T-helper 17 cell (primary cell): Measurements from ENCODE around the gene BTF3L4. TPM values are rescaled to one million over a fixed set of nuclear protein-coding genes. Genes with fewer than 3 reads are reported as not detected.

Source experiments
- ATAC-seq: fragments of 150-1000 bp; cut with Tn5 transposase; 2 replicates; pipeline ENCODE4 v1.10.0; 2021; ENCODE audit warnings: mild to moderate bottlenecking, moderate library complexity
- DNase-seq, 3 donors: peaks; one replicate each; pipeline versions ENCODE4 v3.0.0 to v3.0.0-alpha.2; 2020 to 2021
- H3K9me3 ChIP-seq: one replicate; pipeline ENCODE4 v1.7.0; 2013; ENCODE audit warnings: low read length, mild to moderate bottlenecking; ENCODE audit not compliant: control insufficient read depth, poor library complexity, severe bottlenecking
- H3K27ac Mint-ChIP-seq: one replicate; pipeline ENCODE4 v1.8.0; 2022; ENCODE audit warnings: mild to moderate bottlenecking, moderate library complexity, mixed read lengths
- H3K27me3 Mint-ChIP-seq: one replicate; pipeline ENCODE4 v1.8.0; 2022; ENCODE audit warnings: mixed read lengths
- H3K36me3 Mint-ChIP-seq: one replicate; pipeline ENCODE4 v1.8.0; 2022; ENCODE audit warnings: low read depth, mixed read lengths
- H3K4me1 Mint-ChIP-seq: one replicate; pipeline ENCODE4 v1.8.0; 2022; ENCODE audit warnings: mild to moderate bottlenecking, mixed read lengths
- H3K4me3 Mint-ChIP-seq: one replicate; pipeline ENCODE4 v1.8.0; 2022; ENCODE audit warnings: mild to moderate bottlenecking, moderate library complexity, mixed read lengths
- total RNA-seq, 4 donors: library from RNA in 2 of 4; stranded (reverse) in 2 of 4; gene quantifications; one replicate each; pipeline ENCODE4 v1.2.3 and lab custom pipeline; 2022 to 2026

The BTF3L4 gene
- total RNA-seq, 2 donors from 2014 or later = 33.6 to 40.6 TPM

DNA sequence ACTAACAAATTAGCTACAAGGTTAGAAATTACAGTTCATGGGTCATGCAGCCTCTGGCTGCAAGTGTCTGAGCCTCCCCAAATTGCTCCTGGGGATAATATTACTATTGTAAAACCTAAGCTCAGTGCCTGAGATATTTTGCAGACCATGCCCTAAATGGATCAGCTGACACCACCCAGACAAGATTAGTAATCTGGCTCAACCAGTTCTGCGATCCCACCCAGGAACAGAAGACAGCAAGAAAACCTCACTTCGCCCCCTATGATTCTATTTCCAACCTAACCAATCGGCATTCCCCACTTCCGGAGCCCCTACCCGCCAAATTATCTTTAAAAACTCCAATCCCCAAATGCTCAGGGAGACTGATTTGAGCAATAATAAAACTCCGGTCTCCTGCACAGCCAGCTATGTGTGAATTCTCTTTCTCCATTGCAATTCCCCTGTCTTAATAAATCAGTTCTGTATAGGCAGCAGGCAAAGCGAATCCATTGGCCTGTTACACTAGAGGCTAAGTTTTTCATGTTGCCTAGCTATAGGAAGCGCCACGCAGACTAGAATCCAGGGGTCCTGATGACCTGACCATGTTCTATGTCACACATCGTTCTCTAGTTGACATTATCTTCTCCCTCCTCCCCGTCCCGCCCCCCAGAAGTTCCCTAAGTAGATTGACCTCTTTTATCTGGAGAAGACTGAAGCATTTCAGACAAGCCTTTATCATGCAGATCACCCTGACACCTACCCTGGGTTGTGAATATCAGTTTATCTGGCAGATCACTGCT lies 63.4 kb downstream of the BTF3L4 start:
- H3K27ac Mint-ChIP-seq = no peak overlapping the region
- ATAC-seq = no peak

DNA sequence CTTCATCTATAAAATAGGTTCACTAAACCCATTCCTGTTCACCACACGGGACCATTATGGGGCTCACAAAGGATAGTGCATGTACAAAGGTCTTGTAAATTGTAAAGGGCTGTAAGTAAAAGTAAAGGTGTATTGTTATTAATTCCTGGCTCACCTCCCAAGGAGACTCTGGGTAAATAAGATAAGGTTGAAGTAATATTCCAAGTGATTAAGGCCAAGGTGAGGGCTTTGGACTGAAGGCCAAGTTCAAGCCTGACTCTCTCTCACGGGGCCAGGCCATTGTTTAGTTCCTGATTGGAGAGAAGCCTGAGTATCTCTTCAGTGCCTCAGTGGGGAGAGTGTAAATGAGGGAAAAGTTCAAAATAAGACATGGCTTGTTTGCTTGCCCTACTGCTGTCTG lies 66.3 kb downstream of the BTF3L4 start:
- peaks cover 39% of the 10 kb centered on the region for H3K27me3 Mint-ChIP-seq

More for the DNA sequence above, 63.4 kb downstream of the BTF3L4 start:
- Mint-ChIP-seq H3K36me3 (no peaks in the 10 kb centered on the region), H3K4me1 (no peaks in the 10 kb centered on the region), H3K4me3 (no peak overlapping the region), H3K27me3 (peaks cover 22% of the 10 kb centered on the region)
- no peaks in the 10 kb centered on the region for H3K9me3 ChIP-seq
- DNase-seq = no peak

DNA sequence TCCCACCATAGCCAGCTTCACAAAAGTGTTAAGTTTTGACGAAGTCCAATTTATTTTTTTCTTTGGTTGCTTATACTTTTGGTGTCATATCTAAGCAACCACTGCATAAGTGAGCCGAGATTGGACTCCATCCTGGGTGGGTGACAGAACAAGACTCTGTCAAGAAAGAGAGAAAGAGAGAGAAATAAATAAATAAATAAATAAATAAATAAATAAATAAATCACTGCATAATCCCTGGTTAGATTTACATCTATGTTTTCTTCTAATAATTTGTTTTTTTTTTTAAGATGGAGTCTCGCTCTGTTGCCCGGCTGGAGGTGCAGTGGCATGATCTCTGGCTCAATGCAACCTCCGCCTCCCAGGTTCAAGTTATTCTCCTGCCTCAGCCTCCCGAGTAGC lies 67.5 kb downstream of the BTF3L4 start:
- no peaks in the 10 kb centered on the region for H3K36me3 Mint-ChIP-seq
- no peak overlapping the region for H3K27ac Mint-ChIP-seq
- no peak for ATAC-seq
- H3K27me3 Mint-ChIP-seq = peaks cover 52% of the 10 kb centered on the region
- H3K4me1 Mint-ChIP-seq = peaks cover 7% of the 10 kb centered on the region
- H3K9me3 ChIP-seq = no peaks in the 10 kb centered on the region
- H3K4me3 Mint-ChIP-seq = no peak overlapping the region
- DNase-seq = no peak

More for the DNA sequence above, 66.3 kb downstream of the BTF3L4 start:
- ATAC-seq = no peak
- no peak for DNase-seq
- H3K27ac Mint-ChIP-seq = no peak overlapping the region
- no peaks in the 10 kb centered on the region for H3K9me3 ChIP-seq
- H3K4me1 Mint-ChIP-seq = peaks cover 3% of the 10 kb centered on the region
- no peaks in the 10 kb centered on the region for H3K36me3 Mint-ChIP-seq
- H3K4me3 Mint-ChIP-seq = no peak overlapping the region

- Mint-ChIP-seq H3K4me1 (peaks cover 7% of the 10 kb centered on the region), H3K36me3 (no peaks in the 10 kb centered on the region), H3K27me3 (peaks cover 44% of the 10 kb centered on the region), H3K27ac (no peak overlapping the region), H3K4me3 (no peak overlapping the region)
- ATAC-seq (no peak), DNase-seq (no peak)
- H3K9me3 ChIP-seq = no peaks in the 10 kb centered on the region
Observed at GRCh38 chr1:52125736-52126359, 69.8 kb downstream of the BTF3L4 start.

DNA sequence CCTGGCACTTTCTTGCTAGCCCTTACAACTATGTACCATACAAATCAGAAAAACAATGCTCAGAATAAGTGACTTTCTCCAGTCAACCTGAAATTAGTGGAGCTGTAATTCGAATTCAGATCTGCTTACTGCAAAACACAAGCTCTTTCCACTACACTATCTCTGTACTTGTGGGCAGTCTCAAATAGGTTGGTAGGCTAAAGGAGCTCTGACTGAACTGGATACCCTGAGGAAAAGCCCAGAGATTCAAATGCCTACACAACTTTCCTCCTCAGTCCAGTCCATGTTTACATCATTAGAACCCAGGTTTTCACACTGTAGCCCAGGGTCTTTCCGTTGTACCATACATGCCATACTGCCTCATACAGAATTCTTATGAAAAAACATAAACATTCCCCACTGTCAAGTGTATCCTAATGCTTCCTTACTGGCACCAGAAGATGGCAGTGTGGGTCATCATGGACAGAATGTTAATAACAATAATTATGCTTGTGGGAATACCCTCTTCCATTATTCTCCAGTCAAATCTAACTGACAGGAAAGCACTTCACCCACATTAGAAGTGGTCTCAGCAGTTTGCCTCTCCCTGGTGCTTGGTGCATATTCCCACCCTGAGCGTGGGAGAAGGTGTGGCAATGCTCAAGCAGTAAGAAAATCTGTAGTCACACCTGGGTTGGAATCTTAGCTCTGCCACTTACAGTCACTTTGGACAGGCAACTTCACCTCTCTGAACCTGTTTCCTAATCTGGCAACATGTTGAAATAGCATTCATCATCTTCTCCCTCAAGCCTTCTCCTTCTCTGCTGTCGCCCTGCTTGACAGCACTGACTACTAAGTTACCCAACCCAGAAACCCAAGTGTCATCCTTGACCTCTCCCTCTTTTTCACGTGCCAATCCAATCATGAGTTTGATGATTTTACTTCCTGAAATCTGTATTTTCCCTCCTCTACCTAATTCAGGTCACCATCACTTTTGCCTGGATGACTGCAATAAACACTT lies 71.4 kb downstream of the BTF3L4 start:
- ATAC-seq (peak; percentile 56), DNase-seq (no peak)
- peaks cover 7% of the 10 kb centered on the region for H3K4me1 Mint-ChIP-seq
- H3K27ac Mint-ChIP-seq = no peak overlapping the region
- no peak overlapping the region for H3K4me3 Mint-ChIP-seq
- H3K9me3 ChIP-seq = no peaks in the 10 kb centered on the region
- H3K36me3 Mint-ChIP-seq = no peaks in the 10 kb centered on the region
- H3K27me3 Mint-ChIP-seq = peaks cover 41% of the 10 kb centered on the region

GRCh38 chr1:52139817-52140540 lies 83.9 kb downstream of the BTF3L4 start:
- H3K36me3 Mint-ChIP-seq = no peaks in the 10 kb centered on the region
- peak overlapping the region; percentile 89 for H3K27ac Mint-ChIP-seq
- no peaks in the 10 kb centered on the region for H3K9me3 ChIP-seq
- H3K27me3 Mint-ChIP-seq = peaks cover 8% of the 10 kb centered on the region
- H3K4me1 Mint-ChIP-seq = peaks cover 32% of the 10 kb centered on the region
- peak overlapping the region; percentile 93 for H3K4me3 Mint-ChIP-seq
- DNase-seq (no peak), ATAC-seq (no peak)

Other genes starting within 250 kb of the BTF3L4 start
- gene NRDC, start 177.6 kb upstream of the BTF3L4 start, total RNA-seq = 100 to 1,000 TPM in 1 of 2 donors, 10 to 100 TPM in 1; 97.9 to 116 TPM
- gene RAB3B, start 65.6 kb upstream of the BTF3L4 start, total RNA-seq = under 1 TPM in 1 of 2 donors, not detected in 1; 0.02 TPM
- gene KTI12, start 22.5 kb upstream of the BTF3L4 start, total RNA-seq = 10 to 100 TPM; 19.9 to 23.2 TPM
- 10 to 100 TPM; 23.1 to 24.4 TPM for gene TXNDC12, start 1.1 kb upstream of the BTF3L4 start, total RNA-seq
- 1 to 10 TPM; 3.7 to 5.7 TPM for gene ZFYVE9, start 85.8 kb downstream of the BTF3L4 start, total RNA-seq